ENCODE measurements around the gene ACOT7.

Gene ACOT7

GRCh38 chr1:6248932-6249738 lies 144.4 kb downstream of the ACOT7 start:
- no peak for DNase-seq (ENCODE audit: low read depth)

- DNase-seq (ENCODE audit: low read depth) = no peak
Observed at GRCh38 chr1:6248161-6248776, 145.3 kb downstream of the ACOT7 start.

- no peak for DNase-seq (ENCODE audit: low read depth)
Observed at GRCh38 chr1:6247651-6248050, 145.9 kb downstream of the ACOT7 start.

GRCh38 chr1:6246497-6247467 lies 146.8 kb downstream of the ACOT7 start:
- no peak for DNase-seq (ENCODE audit: low read depth)

- DNase-seq (ENCODE audit: low read depth) = no peak
Observed at GRCh38 chr1:6245869-6246496, 147.6 kb downstream of the ACOT7 start.

GRCh38 chr1:6245086-6245868 lies 148.3 kb downstream of the ACOT7 start:
- DNase-seq (ENCODE audit: low read depth) = no peak

GRCh38 chr1:6244401-6245049 lies 149.0 kb downstream of the ACOT7 start:
- no peak for DNase-seq (ENCODE audit: low read depth)

GRCh38 chr1:6243993-6244392 lies 149.6 kb downstream of the ACOT7 start, which contains the start of gene HES3:
Gene HES3, plus strand, starts transcription at chr1:6244179. Its CDS starts 187 bp downstream, at chr1:6244366.
- DNase-seq (ENCODE audit: low read depth) = no peak

GRCh38 chr1:6243053-6243834 lies 150.3 kb downstream of the ACOT7 start:
- no peak for DNase-seq (ENCODE audit: low read depth)

GRCh38 chr1:6241887-6242740 lies 151.5 kb downstream of the ACOT7 start:
- no peak for DNase-seq (ENCODE audit: low read depth)

- no peak for DNase-seq (ENCODE audit: low read depth)
Observed at GRCh38 chr1:6241107-6241886, 152.3 kb downstream of the ACOT7 start.

- no peak for DNase-seq (ENCODE audit: low read depth)
Observed at GRCh38 chr1:6239950-6240768, 153.4 kb downstream of the ACOT7 start.

- DNase-seq (ENCODE audit: low read depth) = no peak
Observed at GRCh38 chr1:6239213-6239752, 154.3 kb downstream of the ACOT7 start.

GRCh38 chr1:6237093-6237492 lies 156.5 kb downstream of the ACOT7 start:
- DNase-seq (ENCODE audit: low read depth) = no peak

GRCh38 chr1:6235296-6235677 lies 158.3 kb downstream of the ACOT7 start:
- DNase-seq (ENCODE audit: low read depth) = no peak

- peak; percentile 10 for DNase-seq (ENCODE audit: low read depth)
Observed at GRCh38 chr1:6234502-6235295, 158.9 kb downstream of the ACOT7 start.

All from stromal cell of bone marrow (primary cell).